DMS79 (cell line): ENCODE measurements around the gene EEF1A2.
"Not testable (repeated sequence)": the region's sequence is repeated elsewhere in the genome, so short reads cannot be mapped to it uniquely, and the experiment has no call there.

Experiments used
- DNase-seq: peaks from one replicate; lab custom pipeline; 2025; lab: John Stamatoyannopoulos, UW

The EEF1A2 gene

GRCh38 chr20:63520504-63520933 is 21.6 kb upstream of the EEF1A2 start, which contains the start of gene PPDPF:
Gene PPDPF, plus strand, starts transcription at chr20:63520765. Its CDS starts 544 bp downstream, at chr20:63521309.
- peak; percentile 74 for DNase-seq

- DNase-seq: peak; percentile 84
These were observed 21.0 kb upstream of the EEF1A2 start for GRCh38 chr20:63519668-63520503.

- DNase-seq: no peak
These were observed 20.2 kb upstream of the EEF1A2 start for GRCh38 chr20:63518946-63519667.

GRCh38 chr20:63518351-63518861 is 19.5 kb upstream of the EEF1A2 start:
- no peak for DNase-seq

- DNase-seq: no peak
These were observed 18.8 kb upstream of the EEF1A2 start for GRCh38 chr20:63517376-63518309.

GRCh38 chr20:63514520-63514919 is 15.6 kb upstream of the EEF1A2 start:
- DNase-seq: not testable (repeated sequence)

GRCh38 chr20:63513207-63513606 is 14.3 kb upstream of the EEF1A2 start:
- no peak for DNase-seq

- DNase-seq: no peak
These were observed 10.2 kb upstream of the EEF1A2 start for GRCh38 chr20:63509088-63509564.

- DNase-seq: no peak
These were observed 9.3 kb upstream of the EEF1A2 start for GRCh38 chr20:63508072-63508768.

- no peak for DNase-seq
These were observed 8.3 kb upstream of the EEF1A2 start for GRCh38 chr20:63507083-63507743.

- DNase-seq: no peak
These were observed 6.8 kb upstream of the EEF1A2 start for GRCh38 chr20:63505723-63506122.

GRCh38 chr20:63505281-63505680 is 6.4 kb upstream of the EEF1A2 start:
- DNase-seq: no peak

- DNase-seq: no peak
These were observed 5.8 kb upstream of the EEF1A2 start for GRCh38 chr20:63504642-63505041.

GRCh38 chr20:63503524-63503923 is 4.6 kb upstream of the EEF1A2 start:
- DNase-seq: no peak

- peak; percentile 42 for DNase-seq
These were observed 3.8 kb upstream of the EEF1A2 start for GRCh38 chr20:63502671-63503172.

GRCh38 chr20:63501818-63502670 is 3.2 kb upstream of the EEF1A2 start:
- peak; percentile 89 for DNase-seq

GRCh38 chr20:63500902-63501817 is 2.3 kb upstream of the EEF1A2 start:
- DNase-seq: no peak
